Measurements from ENCODE around the gene BABAM2. TPM values are rescaled to one million over a fixed set of nuclear protein-coding genes. Genes with fewer than 3 reads are reported as not detected.

The BABAM2 gene
- total and polyA plus RNA-seq, 4 donors: 9.9 to 17.0 (median 13.9) TPM

DNA sequence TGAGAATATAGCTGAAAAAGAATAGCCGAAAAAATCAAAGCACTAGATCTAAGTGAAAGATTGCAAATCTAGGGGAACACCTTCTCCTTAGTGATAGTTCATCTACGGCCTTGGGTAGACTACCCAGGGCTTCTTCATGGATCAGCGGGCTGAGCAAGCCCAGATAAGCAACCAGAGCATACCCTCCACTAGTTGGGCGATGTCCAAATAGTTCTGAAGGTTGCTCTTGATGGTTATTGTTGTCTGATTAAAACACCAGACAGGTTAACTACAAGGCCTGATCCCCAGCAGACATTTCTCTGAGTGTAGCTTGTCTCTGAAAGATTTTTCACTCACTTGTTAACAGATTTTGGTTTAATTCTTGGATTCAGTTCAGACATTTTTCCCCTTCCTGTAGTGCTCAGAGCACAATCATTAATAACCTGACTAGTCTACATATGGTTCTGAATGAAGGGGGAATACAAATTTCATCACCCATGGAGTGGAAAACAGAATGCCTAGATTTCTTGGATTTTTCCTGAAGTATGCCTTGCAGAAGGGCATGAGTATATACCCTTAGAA is 99.6 kb downstream of the BABAM2 start:
- DNase-seq (ENCODE audit: low spot score): no peak
- Histone ChIP-seq H3K27me3 (ENCODE audit: control insufficient read depth in 4 of 4, insufficient read depth in 4 of 4, low read length in 3 of 4) (no peaks in the 10 kb centered on the region), H3K4me1 (ENCODE audit: control insufficient read depth in 4 of 4, insufficient read depth in 4 of 4, low read length in 3 of 4) (no peaks in the 10 kb centered on the region), H3K9ac (ENCODE audit: low read depth in 1 of 2, low read length in 2 of 2) (no peak overlapping the region), H3K4me3 (ENCODE audit: low read depth in 1 of 3, low read length in 3 of 3) (no peak overlapping the region), H3K27ac (ENCODE audit: low read depth in 1 of 2, low read length in 2 of 2) (no peak overlapping the region), H3K36me3 (ENCODE audit: control insufficient read depth in 4 of 4, insufficient read depth in 3 of 4, low read depth in 1 of 4, low read length in 3 of 4) (no peaks in the 10 kb centered on the region), H3K9me3 (ENCODE audit: control insufficient read depth in 4 of 4, low read length in 3 of 4) (no peaks in the 10 kb centered on the region)
- TF ChIP-seq RAD21 (IDR thresholded peaks at IDR 0.05) (no peak), HNF4A (conservative IDR thresholded peaks at IDR 0.05) (no peak), GABPA (IDR thresholded peaks at IDR 0.05 in 1 of 2, conservative IDR thresholded peaks at IDR 0.05 in 1 of 2) (no peak), YY1 (IDR thresholded peaks at IDR 0.05) (no peak), JUND (IDR thresholded peaks at IDR 0.05) (no peak), TAF1 (conservative IDR thresholded peaks at IDR 0.05) (no peak), EGR1 (IDR thresholded peaks at IDR 0.05; ENCODE audit: low read depth in 2 of 2) (no peak), FOXA1 (IDR thresholded peaks at IDR 0.05) (no peak), SP1 (IDR thresholded peaks at IDR 0.05) (no peak), HNF4G (IDR thresholded peaks at IDR 0.05) (no peak), RXRA (IDR thresholded peaks at IDR 0.05) (no peak), FOXA2 (IDR thresholded peaks at IDR 0.05) (no peak)
- TF ChIP-seq, protein P1, sequence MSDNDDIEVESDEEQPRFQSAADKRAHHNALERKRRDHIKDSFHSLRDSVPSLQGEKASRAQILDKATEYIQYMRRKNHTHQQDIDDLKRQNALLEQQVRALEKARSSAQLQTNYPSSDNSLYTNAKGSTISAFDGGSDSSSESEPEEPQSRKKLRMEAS (IDR thresholded peaks at IDR 0.05): no peak
- TF ChIP-seq, protein P2, sequence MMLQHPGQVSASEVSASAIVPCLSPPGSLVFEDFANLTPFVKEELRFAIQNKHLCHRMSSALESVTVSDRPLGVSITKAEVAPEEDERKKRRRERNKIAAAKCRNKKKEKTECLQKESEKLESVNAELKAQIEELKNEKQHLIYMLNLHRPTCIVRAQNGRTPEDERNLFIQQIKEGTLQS (IDR thresholded peaks at IDR 0.05): no peak
- TF ChIP-seq, protein P3, sequence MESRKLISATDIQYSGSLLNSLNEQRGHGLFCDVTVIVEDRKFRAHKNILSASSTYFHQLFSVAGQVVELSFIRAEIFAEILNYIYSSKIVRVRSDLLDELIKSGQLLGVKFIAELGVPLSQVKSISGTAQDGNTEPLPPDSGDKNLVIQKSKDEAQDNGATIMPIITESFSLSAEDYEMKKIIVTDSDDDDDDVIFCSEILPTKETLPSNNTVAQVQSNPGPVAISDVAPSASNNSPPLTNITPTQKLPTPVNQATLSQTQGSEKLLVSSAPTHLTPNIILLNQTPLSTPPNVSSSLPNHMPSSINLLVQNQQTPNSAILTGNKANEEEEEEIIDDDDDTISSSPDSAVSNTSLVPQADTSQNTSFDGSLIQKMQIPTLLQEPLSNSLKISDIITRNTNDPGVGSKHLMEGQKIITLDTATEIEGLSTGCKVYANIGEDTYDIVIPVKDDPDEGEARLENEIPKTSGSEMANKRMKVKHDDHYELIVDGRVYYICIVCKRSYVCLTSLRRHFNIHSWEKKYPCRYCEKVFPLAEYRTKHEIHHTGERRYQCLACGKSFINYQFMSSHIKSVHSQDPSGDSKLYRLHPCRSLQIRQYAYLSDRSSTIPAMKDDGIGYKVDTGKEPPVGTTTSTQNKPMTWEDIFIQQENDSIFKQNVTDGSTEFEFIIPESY (IDR thresholded peaks at IDR 0.05): no peak
- TF ChIP-seq, protein P4, sequence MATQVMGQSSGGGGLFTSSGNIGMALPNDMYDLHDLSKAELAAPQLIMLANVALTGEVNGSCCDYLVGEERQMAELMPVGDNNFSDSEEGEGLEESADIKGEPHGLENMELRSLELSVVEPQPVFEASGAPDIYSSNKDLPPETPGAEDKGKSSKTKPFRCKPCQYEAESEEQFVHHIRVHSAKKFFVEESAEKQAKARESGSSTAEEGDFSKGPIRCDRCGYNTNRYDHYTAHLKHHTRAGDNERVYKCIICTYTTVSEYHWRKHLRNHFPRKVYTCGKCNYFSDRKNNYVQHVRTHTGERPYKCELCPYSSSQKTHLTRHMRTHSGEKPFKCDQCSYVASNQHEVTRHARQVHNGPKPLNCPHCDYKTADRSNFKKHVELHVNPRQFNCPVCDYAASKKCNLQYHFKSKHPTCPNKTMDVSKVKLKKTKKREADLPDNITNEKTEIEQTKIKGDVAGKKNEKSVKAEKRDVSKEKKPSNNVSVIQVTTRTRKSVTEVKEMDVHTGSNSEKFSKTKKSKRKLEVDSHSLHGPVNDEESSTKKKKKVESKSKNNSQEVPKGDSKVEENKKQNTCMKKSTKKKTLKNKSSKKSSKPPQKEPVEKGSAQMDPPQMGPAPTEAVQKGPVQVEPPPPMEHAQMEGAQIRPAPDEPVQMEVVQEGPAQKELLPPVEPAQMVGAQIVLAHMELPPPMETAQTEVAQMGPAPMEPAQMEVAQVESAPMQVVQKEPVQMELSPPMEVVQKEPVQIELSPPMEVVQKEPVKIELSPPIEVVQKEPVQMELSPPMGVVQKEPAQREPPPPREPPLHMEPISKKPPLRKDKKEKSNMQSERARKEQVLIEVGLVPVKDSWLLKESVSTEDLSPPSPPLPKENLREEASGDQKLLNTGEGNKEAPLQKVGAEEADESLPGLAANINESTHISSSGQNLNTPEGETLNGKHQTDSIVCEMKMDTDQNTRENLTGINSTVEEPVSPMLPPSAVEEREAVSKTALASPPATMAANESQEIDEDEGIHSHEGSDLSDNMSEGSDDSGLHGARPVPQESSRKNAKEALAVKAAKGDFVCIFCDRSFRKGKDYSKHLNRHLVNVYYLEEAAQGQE (IDR thresholded peaks at IDR 0.05): no peak
- TF ChIP-seq, protein P5, sequence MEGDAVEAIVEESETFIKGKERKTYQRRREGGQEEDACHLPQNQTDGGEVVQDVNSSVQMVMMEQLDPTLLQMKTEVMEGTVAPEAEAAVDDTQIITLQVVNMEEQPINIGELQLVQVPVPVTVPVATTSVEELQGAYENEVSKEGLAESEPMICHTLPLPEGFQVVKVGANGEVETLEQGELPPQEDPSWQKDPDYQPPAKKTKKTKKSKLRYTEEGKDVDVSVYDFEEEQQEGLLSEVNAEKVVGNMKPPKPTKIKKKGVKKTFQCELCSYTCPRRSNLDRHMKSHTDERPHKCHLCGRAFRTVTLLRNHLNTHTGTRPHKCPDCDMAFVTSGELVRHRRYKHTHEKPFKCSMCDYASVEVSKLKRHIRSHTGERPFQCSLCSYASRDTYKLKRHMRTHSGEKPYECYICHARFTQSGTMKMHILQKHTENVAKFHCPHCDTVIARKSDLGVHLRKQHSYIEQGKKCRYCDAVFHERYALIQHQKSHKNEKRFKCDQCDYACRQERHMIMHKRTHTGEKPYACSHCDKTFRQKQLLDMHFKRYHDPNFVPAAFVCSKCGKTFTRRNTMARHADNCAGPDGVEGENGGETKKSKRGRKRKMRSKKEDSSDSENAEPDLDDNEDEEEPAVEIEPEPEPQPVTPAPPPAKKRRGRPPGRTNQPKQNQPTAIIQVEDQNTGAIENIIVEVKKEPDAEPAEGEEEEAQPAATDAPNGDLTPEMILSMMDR (IDR thresholded peaks at IDR 0.05; ENCODE audit: low read depth, low read length, missing input control): no peak
- 96% methylated on average over 4 of the region's 4 CpGs for WGBS

Data from liver (tissue), 9 donors.